ENCODE measurements around the gene APBA2. TPM values are rescaled to one million over a fixed set of nuclear protein-coding genes. Genes with fewer than 3 reads are reported as not detected.
"Not testable (repeated sequence)": the region's sequence is repeated elsewhere in the genome, so short reads cannot be mapped to it uniquely, and the experiment has no call there.

APBA2 gene
- total RNA-seq (1 to 10 TPM; 2.0 to 2.1 TPM), polyA plus RNA-seq (1 to 10 TPM in 1 of 2 donors, under 1 TPM in 1; 0.41 to 1.8 TPM)
- long read RNA-seq, donor 1, partial matches to known transcripts = 1 of 2 reads
- long read RNA-seq, donor 1, other reads (novel, unspliced or antisense) = 1 of 2 reads
- long read RNA-seq, donor 2, partial matches to known transcripts = 0 of 3 reads
- long read RNA-seq, donor 2, other reads (novel, unspliced or antisense) = 3 of 3 reads

- intact Hi-C loops (cut with DNase I) = no loop called here
- H3K36me3 ChIP-seq (ENCODE audit: control insufficient read depth in 1 of 2, insufficient read depth in 2 of 2, low read length in 1 of 2) = no peaks in the 10 kb centered on the region
- no peaks in the 10 kb centered on the region for H3K27me3 ChIP-seq (ENCODE audit: control insufficient read depth in 1 of 2, insufficient read depth in 2 of 2, low read length in 1 of 2)
- peak within 1 kb of the TSS; percentile 44 to 70 for H3K4me3 ChIP-seq (ENCODE audit: low read length in 2 of 2)
- DNase-seq (peak in 1 of 2 donors; percentile 76), ATAC-seq (ENCODE audit: low FRiP score) (no peak)
- no peaks in the 10 kb centered on the region for H3K4me1 ChIP-seq (ENCODE audit: control insufficient read depth in 1 of 2, insufficient read depth in 2 of 2, low read length in 2 of 2)
- 1% methylated on average over 94 to 109 of the region's 109 CpGs for WGBS, 2 donors
- H3K9me3 ChIP-seq (ENCODE audit: control insufficient read depth, low read length) = no peaks in the 10 kb centered on the region
- no peak within 1 kb of the TSS for H3K27ac ChIP-seq (ENCODE audit: low read depth in 1 of 2, low read length in 2 of 2)
These were observed at the start of gene APBA2 for GRCh38 chr15:28885630-28886430. Gene APBA2, plus strand, starts transcription at chr15:28885974. Its CDS starts 167,911 bp downstream, at chr15:29053885.

GRCh38 chr15:28840285-28840684 lies 45.5 kb upstream of the APBA2 start:
- H3K36me3 ChIP-seq (ENCODE audit: control insufficient read depth in 1 of 2, insufficient read depth in 2 of 2, low read length in 1 of 2); H3K27me3 ChIP-seq (ENCODE audit: control insufficient read depth in 1 of 2, insufficient read depth in 2 of 2, low read length in 1 of 2); H3K9me3 ChIP-seq (ENCODE audit: control insufficient read depth, low read length); intact Hi-C loops (cut with DNase I); H3K4me3 ChIP-seq (ENCODE audit: low read length in 2 of 2); H3K27ac ChIP-seq (ENCODE audit: low read depth in 1 of 2, low read length in 2 of 2); DNase-seq; ATAC-seq (ENCODE audit: low FRiP score); H3K4me1 ChIP-seq (ENCODE audit: control insufficient read depth in 1 of 2, insufficient read depth in 2 of 2, low read length in 2 of 2): not testable (repeated sequence)
- WGBS, 2 donors = 78 to 88% methylated on average over 4 to 8 of the region's 9 CpGs

- H3K9me3 ChIP-seq (ENCODE audit: control insufficient read depth, low read length); intact Hi-C loops (cut with DNase I); ATAC-seq (ENCODE audit: low FRiP score); H3K27ac ChIP-seq (ENCODE audit: low read depth in 1 of 2, low read length in 2 of 2); H3K36me3 ChIP-seq (ENCODE audit: control insufficient read depth in 1 of 2, insufficient read depth in 2 of 2, low read length in 1 of 2); H3K4me1 ChIP-seq (ENCODE audit: control insufficient read depth in 1 of 2, insufficient read depth in 2 of 2, low read length in 2 of 2); H3K4me3 ChIP-seq (ENCODE audit: low read length in 2 of 2); H3K27me3 ChIP-seq (ENCODE audit: control insufficient read depth in 1 of 2, insufficient read depth in 2 of 2, low read length in 1 of 2); DNase-seq: not testable (repeated sequence)
- WGBS, 2 donors = 89 to 90% methylated on average over 11 of the region's 11 CpGs
These were observed 43.6 kb upstream of the APBA2 start for GRCh38 chr15:28842210-28842609.

- H3K36me3 ChIP-seq (ENCODE audit: control insufficient read depth in 1 of 2, insufficient read depth in 2 of 2, low read length in 1 of 2); H3K27me3 ChIP-seq (ENCODE audit: control insufficient read depth in 1 of 2, insufficient read depth in 2 of 2, low read length in 1 of 2); H3K4me3 ChIP-seq (ENCODE audit: low read length in 2 of 2); ATAC-seq (ENCODE audit: low FRiP score); DNase-seq; H3K27ac ChIP-seq (ENCODE audit: low read depth in 1 of 2, low read length in 2 of 2); H3K4me1 ChIP-seq (ENCODE audit: control insufficient read depth in 1 of 2, insufficient read depth in 2 of 2, low read length in 2 of 2); intact Hi-C loops (cut with DNase I); H3K9me3 ChIP-seq (ENCODE audit: control insufficient read depth, low read length): not testable (repeated sequence)
- 96% methylated on average over 12 of the region's 12 CpGs for whole genome bisulfite sequencing, 2 donors
These were observed 42.3 kb upstream of the APBA2 start for GRCh38 chr15:28843520-28843919.

GRCh38 chr15:28844147-28844546 lies 41.6 kb upstream of the APBA2 start:
- WGBS, 2 donors = 87 to 89% methylated on average over 7 to 12 of the region's 14 CpGs
- intact Hi-C loops (cut with DNase I); DNase-seq; H3K4me3 ChIP-seq (ENCODE audit: low read length in 2 of 2); H3K36me3 ChIP-seq (ENCODE audit: control insufficient read depth in 1 of 2, insufficient read depth in 2 of 2, low read length in 1 of 2); H3K27ac ChIP-seq (ENCODE audit: low read depth in 1 of 2, low read length in 2 of 2); H3K4me1 ChIP-seq (ENCODE audit: control insufficient read depth in 1 of 2, insufficient read depth in 2 of 2, low read length in 2 of 2); H3K9me3 ChIP-seq (ENCODE audit: control insufficient read depth, low read length); ATAC-seq (ENCODE audit: low FRiP score); H3K27me3 ChIP-seq (ENCODE audit: control insufficient read depth in 1 of 2, insufficient read depth in 2 of 2, low read length in 1 of 2): not testable (repeated sequence)

- WGBS, 2 donors = 75 to 80% methylated on average over 5 of the region's 5 CpGs
- ATAC-seq (ENCODE audit: low FRiP score); intact Hi-C loops (cut with DNase I): not testable (repeated sequence)
These were observed 38.5 kb upstream of the APBA2 start for GRCh38 chr15:28847247-28847646.

GRCh38 chr15:28847959-28848358 lies 37.8 kb upstream of the APBA2 start:
- H3K27me3 ChIP-seq (ENCODE audit: control insufficient read depth in 1 of 2, insufficient read depth in 2 of 2, low read length in 1 of 2); H3K27ac ChIP-seq (ENCODE audit: low read depth in 1 of 2, low read length in 2 of 2); DNase-seq; intact Hi-C loops (cut with DNase I); H3K4me3 ChIP-seq (ENCODE audit: low read length in 2 of 2); H3K9me3 ChIP-seq (ENCODE audit: control insufficient read depth, low read length); ATAC-seq (ENCODE audit: low FRiP score); H3K4me1 ChIP-seq (ENCODE audit: control insufficient read depth in 1 of 2, insufficient read depth in 2 of 2, low read length in 2 of 2); H3K36me3 ChIP-seq (ENCODE audit: control insufficient read depth in 1 of 2, insufficient read depth in 2 of 2, low read length in 1 of 2): not testable (repeated sequence)
- WGBS, 2 donors = 86 to 97% methylated on average over 8 to 9 of the region's 9 CpGs

More at GRCh38 chr15:28847247-28847646, 38.5 kb upstream of the APBA2 start:
- not testable (repeated sequence) for H3K4me3 ChIP-seq (ENCODE audit: low read length in 2 of 2); H3K9me3 ChIP-seq (ENCODE audit: control insufficient read depth, low read length); H3K27ac ChIP-seq (ENCODE audit: low read depth in 1 of 2, low read length in 2 of 2); H3K27me3 ChIP-seq (ENCODE audit: control insufficient read depth in 1 of 2, insufficient read depth in 2 of 2, low read length in 1 of 2); H3K36me3 ChIP-seq (ENCODE audit: control insufficient read depth in 1 of 2, insufficient read depth in 2 of 2, low read length in 1 of 2); H3K4me1 ChIP-seq (ENCODE audit: control insufficient read depth in 1 of 2, insufficient read depth in 2 of 2, low read length in 2 of 2); DNase-seq

- H3K27ac ChIP-seq (ENCODE audit: low read depth in 1 of 2, low read length in 2 of 2); H3K4me3 ChIP-seq (ENCODE audit: low read length in 2 of 2); DNase-seq; H3K9me3 ChIP-seq (ENCODE audit: control insufficient read depth, low read length); intact Hi-C loops (cut with DNase I); ATAC-seq (ENCODE audit: low FRiP score); H3K36me3 ChIP-seq (ENCODE audit: control insufficient read depth in 1 of 2, insufficient read depth in 2 of 2, low read length in 1 of 2); H3K27me3 ChIP-seq (ENCODE audit: control insufficient read depth in 1 of 2, insufficient read depth in 2 of 2, low read length in 1 of 2); H3K4me1 ChIP-seq (ENCODE audit: control insufficient read depth in 1 of 2, insufficient read depth in 2 of 2, low read length in 2 of 2): not testable (repeated sequence)
- WGBS, 2 donors = 97% methylated on average over 13 of the region's 13 CpGs
These were observed 37.3 kb upstream of the APBA2 start, which contains the start of gene GOLGA6L7 for GRCh38 chr15:28848521-28848920. Gene GOLGA6L7, minus strand, starts transcription at chr15:28848644. Its CDS starts 95 bp downstream, at chr15:28848549.

GRCh38 chr15:28849271-28849670 lies 36.5 kb upstream of the APBA2 start:
- H3K9me3 ChIP-seq (ENCODE audit: control insufficient read depth, low read length); H3K4me1 ChIP-seq (ENCODE audit: control insufficient read depth in 1 of 2, insufficient read depth in 2 of 2, low read length in 2 of 2); intact Hi-C loops (cut with DNase I); H3K36me3 ChIP-seq (ENCODE audit: control insufficient read depth in 1 of 2, insufficient read depth in 2 of 2, low read length in 1 of 2); H3K27me3 ChIP-seq (ENCODE audit: control insufficient read depth in 1 of 2, insufficient read depth in 2 of 2, low read length in 1 of 2); ATAC-seq (ENCODE audit: low FRiP score); DNase-seq; H3K4me3 ChIP-seq (ENCODE audit: low read length in 2 of 2); H3K27ac ChIP-seq (ENCODE audit: low read depth in 1 of 2, low read length in 2 of 2): not testable (repeated sequence)
- WGBS, 2 donors = 88 to 94% methylated on average over 9 to 13 of the region's 17 CpGs
